Muscle of leg (tissue), 11 donors: ENCODE results near the gene SERTAD3. TPM values are rescaled to one million over a fixed set of nuclear protein-coding genes. Genes with fewer than 3 reads are reported as not detected.

Source experiments
- DNase-seq: peaks from one replicate; pipeline ENCODE4 v3.0.0; 2013
- H3K27ac ChIP-seq: one replicate; pipeline ENCODE4 v1.5.1; 2013; ENCODE audit warnings: mild to moderate bottlenecking, low read length, control low read depth
- H3K27me3 ChIP-seq: one replicate; pipeline ENCODE4 v1.6.1; 2013; ENCODE audit warnings: low read length; ENCODE audit not compliant: control insufficient read depth, insufficient read depth
- H3K36me3 ChIP-seq: one replicate; pipeline ENCODE4 v1.6.1; 2013; ENCODE audit warnings: low read length; ENCODE audit not compliant: control insufficient read depth, insufficient read depth
- H3K4me1 ChIP-seq: one replicate; pipeline ENCODE4 v1.6.1; 2013; ENCODE audit warnings: low read length; ENCODE audit not compliant: control insufficient read depth, insufficient read depth
- H3K4me3 ChIP-seq: one replicate; pipeline ENCODE4 v1.5.1; 2013; ENCODE audit warnings: low read length, control low read depth
- H3K9me3 ChIP-seq: replicated peaks from 2 replicates; pipeline ENCODE4 v1.6.1; 2013; ENCODE audit warnings: low read depth, low read length; ENCODE audit not compliant: control insufficient read depth
- WGBS: methylation state at CpG from one replicate; pipeline ENCODE4 v1.1.5; 2013; ENCODE audit warnings: missing lambda C conversion rate; ENCODE audit not compliant: insufficient coverage; 5-methylcytosine and 5-hydroxymethylcytosine counted together
- polyA plus RNA-seq, 8 donors: library from polyadenylated mRNA; unstranded; fragments of 120-200 nt; gene quantifications; one replicate each; pipeline versions ENCODE4 v1.2.1 to v1.2.3, GENCODE V29; 2013; ENCODE audit warnings: inconsistent platforms in 1 of 8, low replicate concordance in 1 of 8; ENCODE audit not compliant: insufficient read length in 8 of 8, insufficient read depth in 1 of 8
- total RNA-seq: library from RNA; stranded (reverse); fragments of 120-200 nt; gene quantifications from one replicate; pipeline ENCODE4 v1.2.4, GENCODE V29; 2013

SERTAD3 gene
- total and polyA plus RNA-seq, 9 donors, result 45.5 to 66.1 (median 52.7) TPM

DNA sequence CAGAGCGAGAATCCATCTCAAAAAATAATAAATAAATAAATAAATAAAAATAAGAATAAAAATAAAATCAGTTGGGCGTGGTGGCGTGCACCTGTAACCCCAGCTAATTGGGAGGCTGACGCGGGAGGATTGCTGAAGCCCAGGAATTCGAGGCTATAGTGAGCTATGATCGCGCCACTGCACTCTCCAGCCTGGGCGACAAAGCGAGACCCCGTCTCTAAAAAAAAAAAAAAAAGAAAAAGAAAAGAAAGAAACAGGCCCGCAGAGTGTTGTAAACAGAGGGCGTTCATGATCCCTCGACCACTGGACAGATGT lies 23.7 kb downstream of the SERTAD3 start:
- H3K4me1 ChIP-seq, result peaks cover 49% of the 10 kb centered on the region
- peak overlapping the region; percentile 60 for H3K4me3 ChIP-seq
- no peak for DNase-seq
- H3K36me3 ChIP-seq, result peaks cover 13% of the 10 kb centered on the region
- peak overlapping the region; percentile 99 for H3K27ac ChIP-seq
- 51% methylated on average over 8 of the region's 14 CpGs for WGBS
- no peaks in the 10 kb centered on the region for H3K9me3 ChIP-seq
- no peaks in the 10 kb centered on the region for H3K27me3 ChIP-seq

DNA sequence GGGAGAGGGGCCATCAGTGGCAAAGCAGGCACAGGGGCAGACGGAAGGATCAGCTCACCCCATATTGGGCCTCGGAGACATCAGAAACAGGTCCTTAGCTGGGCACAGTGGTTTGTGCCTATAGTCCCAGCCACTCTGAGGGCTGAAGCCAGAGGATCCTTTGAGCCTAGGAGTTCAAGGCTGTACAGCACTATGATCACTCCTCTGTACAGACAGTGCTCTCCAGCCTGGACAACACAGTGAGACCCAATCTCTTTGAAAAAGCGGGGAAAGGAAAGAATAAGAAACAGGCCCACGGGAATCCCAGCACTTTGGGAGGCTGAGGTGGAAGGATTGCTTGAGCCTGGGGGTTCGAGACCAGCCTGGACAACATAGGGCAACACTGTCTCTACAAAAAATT lies 24.4 kb downstream of the SERTAD3 start:
- no peak overlapping the region for H3K27ac ChIP-seq
- peaks cover 13% of the 10 kb centered on the region for H3K36me3 ChIP-seq
- DNase-seq, result no peak
- H3K4me3 ChIP-seq, result no peak overlapping the region
- H3K4me1 ChIP-seq, result peaks cover 51% of the 10 kb centered on the region
- 98% methylated on average over 4 of the region's 5 CpGs for WGBS
- H3K27me3 ChIP-seq, result no peaks in the 10 kb centered on the region
- no peaks in the 10 kb centered on the region for H3K9me3 ChIP-seq

DNA sequence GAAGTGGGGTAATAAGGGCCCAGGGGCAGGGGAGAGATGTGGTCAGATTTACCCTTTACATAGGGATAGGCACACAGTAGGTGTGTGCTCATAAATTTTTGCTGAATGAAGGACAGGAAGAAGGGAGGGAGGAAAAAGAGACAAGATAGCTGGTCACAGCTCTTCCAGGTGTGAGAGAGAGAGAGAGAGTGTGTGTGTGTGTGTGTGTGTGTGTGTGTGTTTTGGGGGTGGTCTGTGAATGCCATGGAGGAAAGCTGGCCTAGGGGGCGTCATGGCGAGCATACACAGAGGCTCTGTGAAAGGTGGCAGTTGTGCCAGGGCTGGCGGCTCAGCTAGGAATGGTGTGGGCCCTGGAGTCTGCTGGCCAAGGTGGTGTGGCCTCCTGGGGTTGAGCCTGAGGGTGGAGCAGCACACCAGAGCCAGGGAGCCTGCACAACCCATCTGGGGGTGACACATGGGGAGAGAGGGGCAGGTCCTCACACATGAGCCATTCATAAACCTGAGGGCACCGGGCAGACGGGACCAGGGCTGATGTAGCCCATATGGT lies 25.0 kb downstream of the SERTAD3 start:
- Histone ChIP-seq H3K4me3 (no peak overlapping the region), H3K27ac (no peak overlapping the region), H3K27me3 (no peaks in the 10 kb centered on the region), H3K36me3 (peaks cover 13% of the 10 kb centered on the region), H3K4me1 (peaks cover 51% of the 10 kb centered on the region), H3K9me3 (no peaks in the 10 kb centered on the region)
- 77% methylated on average over 3 of the region's 5 CpGs for WGBS
- no peak for DNase-seq

DNA sequence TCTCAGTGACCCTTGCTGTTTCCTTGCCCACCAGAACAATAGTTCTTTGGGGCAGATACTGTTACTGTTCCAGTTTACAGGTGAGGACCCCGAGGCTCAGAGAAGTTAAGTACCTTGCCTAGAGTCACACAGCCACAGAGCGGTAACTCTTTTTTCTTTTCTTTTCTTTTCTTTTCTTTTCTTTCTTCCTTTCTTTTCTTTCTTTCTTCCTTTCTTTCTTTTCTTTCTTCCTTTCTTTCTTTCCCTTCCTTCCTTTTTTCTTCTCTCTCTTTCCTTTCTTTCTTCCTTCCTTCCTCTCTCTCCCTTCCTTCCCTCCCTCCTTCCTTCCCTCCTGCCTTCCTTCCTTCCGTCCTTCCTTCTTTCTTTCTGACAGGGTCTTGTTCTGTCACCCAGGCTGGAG lies 26.1 kb downstream of the SERTAD3 start:
- WGBS, result 84% methylated on average over 3 of the region's 3 CpGs
- Histone ChIP-seq H3K36me3 (peaks cover 9% of the 10 kb centered on the region), H3K27me3 (no peaks in the 10 kb centered on the region), H3K4me3 (no peak overlapping the region), H3K4me1 (peaks cover 50% of the 10 kb centered on the region), H3K9me3 (no peaks in the 10 kb centered on the region), H3K27ac (peak overlapping the region; percentile 93)
- no peak for DNase-seq

DNA sequence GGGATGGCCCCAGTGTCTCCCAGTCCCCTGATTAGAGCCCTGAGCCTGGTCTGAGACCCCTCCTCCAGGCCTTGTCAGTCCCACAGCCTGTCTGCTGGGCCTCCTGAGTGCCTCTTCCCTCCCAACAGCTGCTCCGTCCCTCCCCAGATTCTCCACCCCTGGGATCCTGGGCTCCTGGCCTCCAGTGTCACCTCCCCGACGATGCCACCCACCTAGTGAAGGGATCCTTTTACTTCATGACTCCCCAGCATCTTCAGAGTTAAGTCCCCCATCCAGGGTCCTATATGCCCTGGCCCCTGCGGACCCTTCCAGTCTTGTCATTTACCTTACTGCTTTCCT lies 26.5 kb downstream of the SERTAD3 start:
- 26% methylated on average over 2 of the region's 4 CpGs for WGBS
- Histone ChIP-seq H3K27ac (peak overlapping the region; percentile 93), H3K4me3 (no peak overlapping the region), H3K36me3 (peaks cover 5% of the 10 kb centered on the region), H3K9me3 (no peaks in the 10 kb centered on the region), H3K27me3 (no peaks in the 10 kb centered on the region), H3K4me1 (peaks cover 50% of the 10 kb centered on the region)
- peak; percentile 46 for DNase-seq

DNA sequence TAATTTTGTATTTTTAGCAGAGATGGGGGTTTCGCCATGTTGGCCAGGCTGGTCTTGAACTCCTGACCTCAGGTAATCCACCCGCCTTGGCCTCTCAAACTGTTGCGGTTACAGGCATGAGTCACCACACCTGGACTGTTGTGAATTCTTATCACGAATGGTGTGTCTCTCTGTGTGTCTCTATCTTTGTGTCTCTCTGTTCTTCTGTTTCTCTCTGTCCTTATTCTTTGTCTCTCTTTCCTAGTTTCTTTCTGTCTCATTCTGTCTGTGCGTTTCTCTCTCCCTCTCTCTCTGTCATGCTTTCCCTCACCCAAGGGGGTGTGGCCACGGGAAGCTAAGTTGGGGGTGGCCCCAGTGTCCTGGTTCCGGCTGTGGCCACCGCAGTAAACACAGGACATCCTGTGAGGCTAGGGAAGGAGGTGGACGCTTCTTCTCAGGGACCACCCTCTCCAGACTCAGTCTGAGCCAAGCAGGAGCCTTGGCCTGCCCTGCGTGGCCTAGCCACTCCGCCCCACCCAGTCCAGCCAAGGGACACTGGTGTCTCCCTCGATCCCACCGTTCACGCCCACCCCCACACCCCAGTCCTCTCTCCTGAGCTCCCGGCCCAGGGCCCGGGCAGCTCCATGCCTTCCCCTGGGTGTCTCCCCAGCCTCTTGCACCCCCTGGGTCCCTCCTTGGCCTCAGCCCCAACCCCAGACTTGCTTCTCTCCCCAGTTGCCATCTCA lies 27.1 kb downstream of the SERTAD3 start:
- no peaks in the 10 kb centered on the region for H3K9me3 ChIP-seq
- H3K4me3 ChIP-seq, result no peak overlapping the region
- peak; percentile 93 for DNase-seq
- H3K27me3 ChIP-seq, result no peaks in the 10 kb centered on the region
- H3K36me3 ChIP-seq, result no peaks in the 10 kb centered on the region
- H3K4me1 ChIP-seq, result peaks cover 50% of the 10 kb centered on the region
- WGBS, result 20% methylated on average over 8 of the region's 16 CpGs
- peak overlapping the region; percentile 93 for H3K27ac ChIP-seq

DNA sequence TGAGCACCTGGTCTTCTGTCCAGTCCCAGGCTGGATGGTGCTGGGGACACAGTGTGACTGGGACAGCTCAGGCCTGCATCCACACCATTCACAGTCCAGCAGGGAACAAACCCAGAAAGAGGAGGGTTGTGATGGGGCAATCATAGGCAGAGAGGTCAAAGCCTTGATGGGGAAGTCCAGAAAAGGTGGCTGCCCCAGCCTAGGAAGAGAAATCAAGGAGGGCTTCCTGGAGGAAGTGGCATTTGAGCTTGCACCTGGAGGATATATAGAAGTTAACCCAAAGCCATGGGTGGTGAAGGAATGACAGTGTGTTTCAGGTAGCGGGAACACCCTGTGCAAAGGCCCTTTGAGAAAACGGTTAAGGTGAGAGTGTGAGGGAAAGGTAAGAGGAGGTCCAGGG lies 28.4 kb downstream of the SERTAD3 start:
- Histone ChIP-seq H3K36me3 (no peaks in the 10 kb centered on the region), H3K27me3 (no peaks in the 10 kb centered on the region), H3K4me3 (no peak overlapping the region), H3K4me1 (peaks cover 54% of the 10 kb centered on the region), H3K27ac (peak overlapping the region; percentile 57), H3K9me3 (no peaks in the 10 kb centered on the region)
- no peak for DNase-seq
- WGBS, result 100% methylated on average over 2 of the region's 2 CpGs

DNA sequence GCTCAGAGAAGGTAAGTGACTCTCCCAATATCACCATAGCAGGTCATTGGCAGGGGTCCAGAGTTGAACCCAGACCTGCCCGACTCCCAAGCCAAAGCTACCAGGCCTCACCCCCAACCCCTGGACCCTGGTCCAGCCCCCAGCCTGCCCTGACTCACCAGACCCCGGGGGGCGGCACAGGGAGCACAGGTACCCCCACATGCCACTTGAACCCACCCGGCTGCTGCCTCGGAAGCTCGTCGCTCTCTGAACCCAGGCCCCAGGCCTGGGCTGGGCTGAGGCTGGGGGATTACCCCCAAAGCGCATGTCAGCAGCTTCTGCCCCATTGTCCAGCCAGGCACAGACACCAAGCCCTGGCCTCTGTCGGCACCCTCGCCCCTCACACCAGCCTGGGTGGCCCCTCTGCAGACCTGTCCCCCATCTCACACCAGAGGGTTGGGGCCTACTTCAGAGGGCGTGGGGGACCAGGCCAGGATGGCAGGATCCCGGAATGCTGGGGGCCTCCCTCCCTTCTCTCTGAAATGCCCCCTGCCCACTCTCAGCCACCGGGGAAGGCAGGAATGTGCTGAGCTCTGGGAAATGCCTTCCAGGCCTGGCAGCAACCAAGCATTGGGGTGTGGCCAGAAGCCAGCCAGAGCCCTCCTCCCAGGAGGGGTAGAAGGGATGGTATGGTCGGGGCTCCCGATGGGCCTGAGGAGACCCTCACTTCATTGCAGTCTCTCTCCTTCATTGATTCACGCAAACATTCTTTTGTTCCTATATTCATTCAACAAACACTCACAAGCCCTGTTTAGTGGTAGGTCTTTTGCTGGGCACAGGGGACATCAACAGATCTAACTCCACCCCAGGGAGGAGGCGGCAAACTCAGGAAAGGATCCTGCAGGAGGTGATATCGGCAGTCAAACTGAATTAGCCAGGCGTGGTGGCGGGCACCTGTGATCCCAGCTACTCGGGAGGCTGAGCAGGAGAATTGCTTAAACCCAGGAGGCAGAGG lies 29.3 kb downstream of the SERTAD3 start:
- 91% methylated on average over 14 of the region's 21 CpGs for WGBS
- Histone ChIP-seq H3K4me1 (peaks cover 55% of the 10 kb centered on the region), H3K36me3 (no peaks in the 10 kb centered on the region), H3K27me3 (no peaks in the 10 kb centered on the region), H3K9me3 (no peaks in the 10 kb centered on the region), H3K4me3 (no peak overlapping the region), H3K27ac (no peak overlapping the region)
- DNase-seq, result no peak

DNA sequence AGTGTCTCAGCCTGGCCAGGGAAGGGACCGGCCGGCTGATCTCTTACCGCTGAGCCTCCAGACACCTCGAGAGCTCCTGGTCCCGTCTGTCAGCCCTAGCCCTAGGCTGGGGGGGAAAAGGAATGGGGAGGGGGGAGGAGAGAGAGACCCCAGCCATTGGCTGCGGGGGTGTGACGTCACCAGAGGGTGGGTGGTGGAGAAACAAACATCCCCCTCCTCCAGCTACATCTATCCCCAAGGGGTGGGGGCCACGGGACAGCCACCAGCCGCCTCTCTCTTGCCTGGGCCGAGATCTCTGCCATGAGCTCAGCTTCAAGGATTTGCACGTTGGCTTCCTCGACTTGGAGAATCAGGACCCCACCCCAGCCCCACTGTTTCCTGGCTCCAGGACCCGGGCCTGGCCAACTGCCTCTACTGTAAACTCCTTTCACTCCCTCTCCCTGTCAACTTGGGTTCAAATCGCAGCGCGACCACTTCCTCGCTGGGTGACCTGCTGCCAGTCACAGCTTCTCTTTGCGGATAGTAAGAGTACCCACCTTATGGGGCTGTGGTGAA lies 30.8 kb downstream of the SERTAD3 start, which contains the start of gene PRX:
Gene PRX (minus strand): TSS at position 88 of the 555 bp plus-strand sequence. CDS start 5,446 bp downstream, outside the sequence.
- H3K9me3 ChIP-seq, result no peaks in the 10 kb centered on the region
- H3K36me3 ChIP-seq, result no peaks in the 10 kb centered on the region
- no peak within 1 kb of the TSS for H3K4me3 ChIP-seq
- no peaks in the 10 kb centered on the region for H3K27me3 ChIP-seq
- DNase-seq, result peak; percentile 78
- WGBS, result 0% methylated on average over 6 of the region's 18 CpGs
- H3K4me1 ChIP-seq, result peaks cover 55% of the 10 kb centered on the region
- peak within 1 kb of the TSS; percentile 35 for H3K27ac ChIP-seq

DNA sequence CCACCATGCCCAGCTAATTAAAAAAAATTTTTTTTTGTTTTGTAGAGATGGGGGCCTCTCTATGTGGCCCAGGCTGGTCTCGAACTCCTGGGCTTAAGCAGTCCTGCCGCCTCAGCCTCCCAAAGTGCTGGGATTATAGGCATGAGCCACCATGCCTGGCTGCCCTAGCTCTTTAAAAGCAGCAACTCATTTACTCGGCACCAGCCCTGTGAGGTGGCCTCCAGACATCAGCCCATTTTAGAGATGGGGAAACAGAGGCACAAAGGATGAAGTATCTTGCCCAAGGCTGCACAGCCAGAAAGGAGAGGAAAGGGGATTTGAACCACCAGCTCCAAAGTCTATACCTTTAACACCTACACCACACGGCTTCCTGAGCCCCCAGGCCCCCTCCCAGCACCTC lies 31.3 kb downstream of the SERTAD3 start:
- no peak for DNase-seq
- WGBS, result 86% methylated on average over 2 of the region's 4 CpGs
- H3K27me3 ChIP-seq, result no peaks in the 10 kb centered on the region
- H3K36me3 ChIP-seq, result no peaks in the 10 kb centered on the region
- H3K4me3 ChIP-seq, result no peak overlapping the region
- H3K9me3 ChIP-seq, result no peaks in the 10 kb centered on the region
- H3K27ac ChIP-seq, result no peak overlapping the region
- H3K4me1 ChIP-seq, result peaks cover 54% of the 10 kb centered on the region
